Measurements from ENCODE around the gene EVI5L. TPM values are rescaled to one million over a fixed set of nuclear protein-coding genes. Genes with fewer than 3 reads are reported as not detected.

The EVI5L gene
- total RNA-seq, 1 donor from 2014 or later, result 9.9 TPM

DNA sequence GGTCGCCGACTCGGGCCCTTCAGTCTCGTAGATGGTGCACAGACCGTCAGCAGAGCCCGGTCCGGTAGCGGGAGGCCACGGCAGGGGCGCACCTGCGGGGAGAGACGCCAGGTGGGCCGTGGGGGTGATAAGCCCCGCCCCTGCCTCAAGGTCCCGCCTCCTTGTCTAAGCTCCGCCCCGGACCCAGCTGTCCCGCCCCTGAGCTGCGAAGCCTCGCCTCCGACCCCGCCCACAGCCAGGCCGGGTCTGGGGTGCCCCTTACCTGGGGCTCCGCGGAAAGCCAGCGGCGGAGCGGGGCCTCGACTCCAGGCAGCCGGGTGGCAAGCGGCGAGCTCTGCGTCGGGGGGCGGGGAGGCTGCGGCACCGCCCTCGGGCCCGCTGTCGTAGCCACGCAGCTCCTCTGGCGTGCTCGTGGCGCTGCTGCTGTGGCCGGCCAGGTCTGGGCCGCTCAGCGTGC lies 39.5 kb downstream of the EVI5L start:
- TF ChIP-seq, protein P1, sequence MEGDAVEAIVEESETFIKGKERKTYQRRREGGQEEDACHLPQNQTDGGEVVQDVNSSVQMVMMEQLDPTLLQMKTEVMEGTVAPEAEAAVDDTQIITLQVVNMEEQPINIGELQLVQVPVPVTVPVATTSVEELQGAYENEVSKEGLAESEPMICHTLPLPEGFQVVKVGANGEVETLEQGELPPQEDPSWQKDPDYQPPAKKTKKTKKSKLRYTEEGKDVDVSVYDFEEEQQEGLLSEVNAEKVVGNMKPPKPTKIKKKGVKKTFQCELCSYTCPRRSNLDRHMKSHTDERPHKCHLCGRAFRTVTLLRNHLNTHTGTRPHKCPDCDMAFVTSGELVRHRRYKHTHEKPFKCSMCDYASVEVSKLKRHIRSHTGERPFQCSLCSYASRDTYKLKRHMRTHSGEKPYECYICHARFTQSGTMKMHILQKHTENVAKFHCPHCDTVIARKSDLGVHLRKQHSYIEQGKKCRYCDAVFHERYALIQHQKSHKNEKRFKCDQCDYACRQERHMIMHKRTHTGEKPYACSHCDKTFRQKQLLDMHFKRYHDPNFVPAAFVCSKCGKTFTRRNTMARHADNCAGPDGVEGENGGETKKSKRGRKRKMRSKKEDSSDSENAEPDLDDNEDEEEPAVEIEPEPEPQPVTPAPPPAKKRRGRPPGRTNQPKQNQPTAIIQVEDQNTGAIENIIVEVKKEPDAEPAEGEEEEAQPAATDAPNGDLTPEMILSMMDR (IDR thresholded peaks at IDR 0.05; ENCODE audit: insufficient read depth, low read length, poor library complexity, severe bottlenecking), result no peak
- no peak for DNase-seq (ENCODE audit: low read depth)
- Histone ChIP-seq H3K4me3 (ENCODE audit: low read depth, low read length) (peak overlapping the region; percentile 31), H3K36me3 (ENCODE audit: control insufficient read depth, insufficient read depth, low read length) (no peaks in the 10 kb centered on the region), H3K27me3 (ENCODE audit: control insufficient read depth, insufficient read depth, low read length) (peaks cover 35% of the 10 kb centered on the region)

DNA sequence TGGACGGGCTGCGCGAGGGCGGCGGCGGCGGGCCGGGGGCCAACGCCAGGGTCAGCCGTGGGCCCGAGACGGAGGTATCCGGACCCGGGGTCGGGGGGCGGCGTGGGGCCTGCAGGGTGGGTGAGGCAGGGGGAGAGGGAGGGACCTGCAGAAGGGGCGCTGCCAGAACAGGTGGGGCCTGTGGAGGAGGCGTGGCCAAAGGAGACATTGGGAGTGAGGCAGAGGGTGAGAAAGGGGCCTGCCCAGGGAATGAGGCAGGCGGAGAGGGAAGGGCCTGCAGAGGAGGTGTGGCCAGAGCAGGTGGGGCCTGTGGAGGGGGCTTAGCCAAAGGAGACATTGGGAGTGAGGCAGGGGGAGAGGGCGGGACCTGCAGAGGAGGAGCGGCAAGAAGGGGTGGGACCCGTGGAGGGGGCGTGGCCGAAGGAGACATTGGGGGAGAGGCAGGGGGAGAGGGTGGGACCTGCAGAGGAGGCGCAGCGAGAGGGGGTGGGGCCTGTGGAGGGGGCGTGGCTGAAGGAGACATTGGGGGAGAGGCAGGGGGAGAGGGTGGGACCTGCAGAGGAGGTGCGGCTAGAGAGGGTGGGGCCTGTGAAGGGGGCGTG lies 40.0 kb downstream of the EVI5L start:
- no peak for DNase-seq (ENCODE audit: low read depth)
- H3K36me3 ChIP-seq (ENCODE audit: control insufficient read depth, insufficient read depth, low read length), result no peaks in the 10 kb centered on the region
- peak overlapping the region; percentile 31 for H3K4me3 ChIP-seq (ENCODE audit: low read depth, low read length)
- H3K27me3 ChIP-seq (ENCODE audit: control insufficient read depth, insufficient read depth, low read length), result peaks cover 34% of the 10 kb centered on the region
- TF ChIP-seq, protein P1 (IDR thresholded peaks at IDR 0.05; ENCODE audit: insufficient read depth, low read length, poor library complexity, severe bottlenecking), result no peak

DNA sequence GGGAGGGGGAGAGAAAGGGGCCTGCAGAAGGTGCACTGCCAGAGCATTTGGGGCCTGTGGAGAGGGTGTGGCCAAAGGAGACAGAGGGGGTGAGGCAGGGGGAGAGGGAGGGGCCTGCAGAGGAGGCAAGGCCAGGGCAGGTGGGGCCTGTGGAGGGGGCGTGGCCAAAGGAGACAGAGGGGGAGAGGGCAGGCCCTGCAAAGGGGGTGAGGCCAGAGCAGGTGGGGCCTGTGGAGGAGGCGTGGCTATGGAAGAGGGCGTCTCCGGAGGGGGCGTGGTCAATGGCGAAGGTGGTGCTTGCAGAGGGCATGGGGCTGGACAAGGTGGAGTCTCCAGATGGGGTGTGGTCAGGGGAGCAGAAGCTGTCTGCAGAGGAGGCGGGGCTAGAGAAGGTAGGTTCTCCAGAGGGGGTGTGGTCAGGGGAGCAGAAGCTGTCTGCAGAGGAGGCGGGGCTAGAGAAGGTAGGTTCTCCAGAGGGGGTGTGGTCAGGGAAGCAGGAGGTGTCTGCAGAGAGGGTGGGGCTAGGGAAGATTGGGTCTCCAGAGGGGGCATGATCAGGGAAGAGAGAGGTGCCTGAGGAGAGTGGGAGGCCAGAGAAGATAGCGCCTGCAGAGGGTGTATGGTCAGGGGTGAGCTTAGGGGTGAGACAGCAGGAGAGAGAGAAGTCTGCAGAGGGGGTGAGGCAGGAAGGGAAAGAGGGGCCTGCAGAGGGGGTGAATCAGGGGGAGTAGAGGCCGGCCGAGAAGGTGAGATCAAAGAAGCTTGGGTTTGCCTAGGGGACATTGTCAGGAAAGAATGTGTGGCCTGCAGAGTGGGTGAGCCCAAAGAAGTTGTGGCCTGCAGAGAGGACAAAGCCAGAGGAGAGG lies 40.8 kb downstream of the EVI5L start:
- Histone ChIP-seq H3K4me3 (ENCODE audit: low read depth, low read length) (no peak overlapping the region), H3K36me3 (ENCODE audit: control insufficient read depth, insufficient read depth, low read length) (no peaks in the 10 kb centered on the region), H3K27me3 (ENCODE audit: control insufficient read depth, insufficient read depth, low read length) (peaks cover 30% of the 10 kb centered on the region)
- DNase-seq (ENCODE audit: low read depth), result no peak
- TF ChIP-seq, protein P1 (IDR thresholded peaks at IDR 0.05; ENCODE audit: insufficient read depth, low read length, poor library complexity, severe bottlenecking), result no peak

DNA sequence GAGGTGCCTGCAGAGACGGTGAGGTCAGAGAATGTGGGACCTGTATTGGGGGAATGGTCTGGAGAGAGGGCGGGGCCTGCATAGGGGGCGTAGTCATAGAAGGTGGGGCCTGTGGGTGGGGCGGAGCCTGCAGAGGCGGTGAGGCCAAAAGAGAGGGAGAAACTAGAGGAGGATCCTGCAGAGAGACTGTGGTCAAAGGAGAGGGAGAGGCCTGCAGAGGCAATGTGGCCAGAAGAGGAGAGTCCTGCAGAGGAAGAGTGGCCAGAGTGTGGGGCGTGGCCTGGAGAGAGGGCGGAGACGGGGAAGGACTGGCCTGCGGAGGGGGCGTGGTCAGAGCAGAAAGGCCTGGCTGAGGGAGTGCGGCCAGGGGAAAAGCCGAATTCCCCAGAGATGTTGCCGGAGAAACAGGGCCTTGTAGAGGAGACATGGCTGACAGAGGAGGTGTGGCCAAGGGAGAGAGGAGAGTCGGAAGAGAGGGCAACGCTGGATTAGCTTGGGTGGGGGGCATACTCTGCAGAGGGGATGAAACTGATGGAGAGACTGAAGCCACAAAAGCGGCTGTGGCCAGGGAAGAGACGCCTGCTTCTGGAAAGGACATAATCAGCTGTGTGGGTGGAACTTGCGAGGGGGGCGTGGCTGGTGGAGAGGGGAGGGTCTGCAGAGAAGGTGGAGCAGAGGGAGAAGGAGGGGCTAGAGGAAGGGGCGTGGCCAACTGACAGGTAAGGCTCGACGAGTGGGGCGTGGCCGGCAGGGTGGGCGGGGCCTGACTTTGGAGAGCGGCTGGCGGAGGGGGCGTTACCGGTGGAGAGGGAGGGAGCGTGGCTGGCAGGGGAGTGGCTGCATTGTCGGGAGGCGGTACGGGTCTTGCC lies 41.7 kb downstream of the EVI5L start:
- H3K4me3 ChIP-seq (ENCODE audit: low read depth, low read length), result no peak overlapping the region
- H3K27me3 ChIP-seq (ENCODE audit: control insufficient read depth, insufficient read depth, low read length), result peaks cover 25% of the 10 kb centered on the region
- peak; percentile 52 for DNase-seq (ENCODE audit: low read depth)
- TF ChIP-seq, protein P1 (IDR thresholded peaks at IDR 0.05; ENCODE audit: insufficient read depth, low read length, poor library complexity, severe bottlenecking), result no peak
- H3K36me3 ChIP-seq (ENCODE audit: control insufficient read depth, insufficient read depth, low read length), result no peaks in the 10 kb centered on the region

DNA sequence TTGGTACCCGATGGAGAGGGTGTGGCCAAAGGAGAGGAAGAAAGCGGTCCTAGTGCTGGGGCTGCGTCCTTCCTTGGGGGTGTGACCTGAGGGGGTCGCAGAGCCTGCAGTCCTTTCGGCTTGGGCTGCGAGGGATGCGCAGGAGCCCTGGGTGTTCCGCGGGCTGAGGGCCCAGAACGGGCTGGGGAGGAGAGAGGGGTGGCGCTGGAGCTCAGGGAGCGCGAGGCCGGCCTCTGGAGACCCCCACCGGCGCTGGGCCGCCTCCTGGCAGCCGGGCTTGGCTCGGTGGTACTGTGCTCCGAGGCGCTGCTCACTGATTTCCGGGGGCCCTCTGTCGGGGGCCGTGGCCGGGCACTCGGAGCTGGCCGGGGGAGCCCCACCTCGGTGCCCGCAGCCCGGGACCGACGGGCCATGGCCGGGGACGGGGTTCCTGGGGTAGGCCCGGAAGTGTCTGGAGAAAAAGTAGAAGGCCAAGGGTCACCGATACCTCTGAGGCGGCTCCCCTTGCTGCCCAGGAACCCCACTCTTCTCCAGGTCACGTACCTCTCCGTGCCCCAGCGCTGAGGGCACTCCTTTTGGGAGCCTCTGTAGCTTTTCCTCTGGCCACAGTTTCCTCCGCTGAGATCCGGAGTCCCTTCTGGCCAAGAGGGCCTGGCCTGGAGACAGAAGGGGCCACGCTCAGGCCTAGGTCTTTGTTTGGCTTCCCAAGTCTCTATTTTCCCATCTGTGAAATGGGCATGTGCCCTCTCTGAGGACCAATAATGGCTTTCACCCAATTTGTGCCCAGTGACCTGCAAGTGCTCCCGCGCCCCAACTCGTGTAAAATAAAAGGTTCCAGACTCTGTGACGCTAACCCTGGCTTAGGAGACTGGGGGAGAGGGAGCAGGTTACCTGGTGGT lies 42.5 kb downstream of the EVI5L start:
- TF ChIP-seq, protein P1 (IDR thresholded peaks at IDR 0.05; ENCODE audit: insufficient read depth, low read length, poor library complexity, severe bottlenecking), result no peak
- H3K36me3 ChIP-seq (ENCODE audit: control insufficient read depth, insufficient read depth, low read length), result no peaks in the 10 kb centered on the region
- no peak for DNase-seq (ENCODE audit: low read depth)
- H3K4me3 ChIP-seq (ENCODE audit: low read depth, low read length), result no peak overlapping the region
- peaks cover 24% of the 10 kb centered on the region for H3K27me3 ChIP-seq (ENCODE audit: control insufficient read depth, insufficient read depth, low read length)

Measured in kidney epithelial cell (primary cell).